Erythroblast (primary cell): Measurements from ENCODE around the gene PSPN.
A peak's percentile ranks its signal among the peaks of the same experiment; 100 is the strongest.

Experiments used
- DNase-seq, 2 experiments: peaks; one replicate each; lab custom pipeline; 2025; lab: John Stamatoyannopoulos, UW
- GATA1 ChIP-seq: IDR thresholded peaks from 2 replicates; pipeline ENCODE4 v1.6.1; 2011; ENCODE audit warnings: low read depth, mild to moderate bottlenecking, control low read depth, low read length, moderate library complexity
- POLR2A ChIP-seq: IDR thresholded peaks from 2 replicates; pipeline ENCODE4 v1.6.1; 2011; ENCODE audit warnings: mild to moderate bottlenecking, low read length

The PSPN gene, protein sequence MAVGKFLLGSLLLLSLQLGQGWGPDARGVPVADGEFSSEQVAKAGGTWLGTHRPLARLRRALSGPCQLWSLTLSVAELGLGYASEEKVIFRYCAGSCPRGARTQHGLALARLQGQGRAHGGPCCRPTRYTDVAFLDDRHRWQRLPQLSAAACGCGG

GRCh38 chr19:6375411-6376010, at the start of gene PSPN:
Gene PSPN, minus strand, starts transcription at chr19:6375933. Its CDS starts 84 bp downstream, at chr19:6375849.
- no peak for TF ChIP-seq GATA1
- no peak for TF ChIP-seq POLR2A

GRCh38 chr19:6424939-6425731, 49.4 kb upstream of the PSPN start:
- TF ChIP-seq POLR2A: no peak
- no peak for TF ChIP-seq GATA1
- peak; percentile 100 for DNase-seq

More at GRCh38 chr19:6375411-6376010, at the start of gene PSPN:
- DNase-seq: no peak

- DNase-seq: peak; percentile 59 to 63
- TF ChIP-seq POLR2A: peak; percentile 65
- TF ChIP-seq GATA1: no peak
These were observed 48.6 kb upstream of the PSPN start, which contains the start of gene KHSRP for GRCh38 chr19:6424195-6424938. Gene KHSRP, minus strand, starts transcription at chr19:6424811. Its CDS starts 110 bp downstream, at chr19:6424701.

- DNase-seq: peak; percentile 72 to 77
- TF ChIP-seq POLR2A (no peak), GATA1 (no peak)
These were observed 47.9 kb upstream of the PSPN start for GRCh38 chr19:6423499-6424194.

GRCh38 chr19:6421075-6422014, 45.6 kb upstream of the PSPN start:
- no peak for DNase-seq
- TF ChIP-seq GATA1 (no peak), POLR2A (no peak)

- TF ChIP-seq POLR2A: no peak
- no peak for TF ChIP-seq GATA1
- no peak for DNase-seq
These were observed 42.8 kb upstream of the PSPN start for GRCh38 chr19:6418562-6418932.

DNA sequence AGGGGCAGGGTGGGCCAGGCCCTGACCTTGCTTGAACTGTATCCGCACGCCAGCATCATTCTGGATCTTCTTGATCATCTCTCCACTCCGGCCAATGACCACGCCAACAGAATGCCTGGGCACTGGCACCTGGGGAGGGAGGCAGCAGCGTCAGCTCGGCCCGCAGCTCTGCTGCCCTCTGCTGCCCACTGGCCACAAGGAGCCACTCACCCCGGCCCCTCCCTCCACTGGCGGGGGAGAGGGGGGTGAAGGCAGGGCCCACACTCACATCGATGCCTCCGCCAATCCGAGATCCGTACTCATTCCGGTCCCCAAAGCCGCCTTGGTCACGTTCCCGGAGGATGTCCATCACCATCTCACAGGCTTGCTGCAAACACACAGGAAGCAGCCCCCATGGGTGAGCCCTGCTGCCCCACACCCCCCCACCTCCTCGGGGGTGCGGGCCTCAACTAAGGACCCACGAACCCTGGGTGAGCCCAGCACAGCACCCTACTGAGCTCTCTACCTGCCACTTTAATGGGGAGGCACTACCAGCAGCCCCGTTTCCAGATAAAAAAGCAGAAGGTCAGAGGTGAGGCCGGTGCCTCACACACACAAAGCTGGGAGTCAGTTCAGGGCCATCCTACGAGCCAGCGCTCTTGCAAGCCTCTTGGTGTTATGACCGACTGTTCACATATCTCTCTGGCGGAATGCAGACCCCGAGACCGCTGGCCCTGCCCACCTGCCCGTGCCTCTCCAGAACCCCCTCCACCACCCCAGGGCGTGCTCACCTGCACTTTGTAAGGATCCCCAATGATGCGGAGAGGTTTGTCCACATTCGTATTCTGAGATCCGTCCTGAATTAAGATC, 42.2 kb upstream of the PSPN start:
- TF ChIP-seq GATA1 (no peak), POLR2A (no peak)
- no peak for DNase-seq

- no peak for TF ChIP-seq POLR2A
- TF ChIP-seq GATA1: no peak
- no peak for DNase-seq
These were observed 41.1 kb upstream of the PSPN start for GRCh38 chr19:6416658-6417405.

- no peak for DNase-seq
- TF ChIP-seq POLR2A (no peak), GATA1 (no peak)
These were observed 40.0 kb upstream of the PSPN start for GRCh38 chr19:6415591-6416190.
